ENCODE measurements around the gene UBE2J2.

Gene UBE2J2

GRCh38 chr1:1296070-1297061, 22.7 kb upstream of the UBE2J2 start:
- no peak for DNase-seq (ENCODE audit: low read depth in 3 of 3)

DNA sequence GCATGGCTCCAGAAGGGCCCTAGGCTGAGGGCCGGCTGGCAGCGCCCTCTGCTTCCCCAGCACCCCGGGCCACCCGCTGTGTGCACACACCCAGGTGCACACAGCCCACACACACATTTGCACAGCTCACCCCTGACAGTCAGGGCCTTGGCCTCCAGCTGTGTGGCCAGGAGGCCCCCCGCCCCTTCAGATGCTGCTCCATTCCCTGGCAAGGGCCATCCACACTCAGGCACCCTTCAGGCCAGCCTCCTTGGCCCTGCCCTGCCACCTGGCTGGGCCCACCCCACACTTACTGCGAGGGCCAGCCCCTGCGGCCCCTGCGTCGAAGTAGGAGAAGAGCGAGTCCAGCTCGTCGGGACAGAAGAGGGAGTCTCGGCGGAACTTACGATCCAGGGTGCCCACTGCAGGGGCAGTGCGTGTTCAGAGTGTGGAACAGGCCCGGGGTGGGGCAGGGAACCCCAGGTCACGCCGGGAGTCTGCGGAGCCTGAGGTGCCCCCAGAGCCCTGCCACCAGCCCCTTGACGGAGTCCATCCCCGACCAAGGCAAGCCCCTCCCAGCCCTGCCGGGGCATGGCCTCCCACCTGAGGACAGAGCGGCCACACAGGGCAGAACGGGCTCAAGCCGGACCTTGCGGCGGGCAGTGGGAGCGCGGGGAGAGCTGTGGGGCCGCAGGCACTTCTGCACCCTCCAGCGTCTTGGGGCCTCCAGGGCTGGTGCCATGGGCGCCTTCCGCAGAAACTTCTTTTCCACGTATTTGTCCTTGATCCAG, 21.7 kb upstream of the UBE2J2 start:
- DNase-seq (ENCODE audit: low read depth in 3 of 3), result no peak

DNA sequence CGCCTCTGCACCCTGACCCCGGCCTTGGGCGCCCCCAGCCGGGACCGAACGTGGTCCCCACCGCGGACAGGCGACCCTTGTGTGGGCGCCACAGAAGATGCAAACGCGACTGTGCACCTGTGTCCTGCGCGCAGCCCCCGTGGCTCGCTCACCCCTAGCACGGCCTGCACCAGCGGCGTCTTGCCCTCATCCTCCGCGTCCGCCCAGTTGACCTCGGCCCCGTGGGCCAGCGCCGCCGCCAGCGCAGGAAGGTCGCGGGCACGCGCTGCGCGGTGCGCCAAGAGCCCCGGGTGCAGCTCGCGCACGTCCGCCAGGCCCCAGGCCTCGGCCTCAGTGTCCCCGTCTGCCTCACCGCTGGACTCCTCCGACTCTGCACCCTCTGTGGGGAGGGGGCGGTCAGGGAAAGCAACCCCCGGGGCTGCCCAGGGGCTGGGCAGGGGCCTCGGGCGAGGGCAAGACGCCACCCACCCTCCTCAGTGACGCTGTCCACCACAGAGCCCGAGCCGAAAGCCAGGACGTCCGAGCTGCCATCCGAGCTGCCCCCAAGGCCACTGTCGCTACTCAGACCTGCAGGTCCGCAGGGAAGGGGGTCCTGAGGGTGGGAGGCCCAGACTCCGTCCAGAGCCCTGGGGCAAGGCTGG, 20.7 kb upstream of the UBE2J2 start:
- no peak for DNase-seq (ENCODE audit: low read depth in 3 of 3)

GRCh38 chr1:1293263-1294249, 19.9 kb upstream of the UBE2J2 start:
- no peak for DNase-seq (ENCODE audit: low read depth in 3 of 3)

DNA sequence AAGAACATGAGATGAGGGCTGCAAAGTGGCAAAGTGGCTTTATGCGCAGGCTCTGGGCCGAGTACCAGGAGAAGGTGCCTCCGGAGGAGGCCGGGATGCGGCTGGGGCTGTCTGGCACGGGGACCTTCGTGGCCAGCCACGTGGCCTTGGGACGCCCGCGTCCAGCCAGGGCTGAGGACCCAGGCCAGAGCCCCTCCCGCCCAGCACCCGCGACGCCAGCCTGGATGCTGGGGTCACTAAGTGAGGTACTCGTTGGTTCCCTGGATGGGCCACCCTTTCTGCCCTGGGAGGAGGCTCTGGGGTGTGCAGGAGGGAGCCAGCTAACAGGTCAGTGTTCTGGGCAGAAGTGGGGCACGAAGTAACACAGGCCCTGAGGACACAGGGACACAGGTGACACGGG, 19.2 kb upstream of the UBE2J2 start:
- DNase-seq (ENCODE audit: low read depth in 3 of 3), result no peak

DNA sequence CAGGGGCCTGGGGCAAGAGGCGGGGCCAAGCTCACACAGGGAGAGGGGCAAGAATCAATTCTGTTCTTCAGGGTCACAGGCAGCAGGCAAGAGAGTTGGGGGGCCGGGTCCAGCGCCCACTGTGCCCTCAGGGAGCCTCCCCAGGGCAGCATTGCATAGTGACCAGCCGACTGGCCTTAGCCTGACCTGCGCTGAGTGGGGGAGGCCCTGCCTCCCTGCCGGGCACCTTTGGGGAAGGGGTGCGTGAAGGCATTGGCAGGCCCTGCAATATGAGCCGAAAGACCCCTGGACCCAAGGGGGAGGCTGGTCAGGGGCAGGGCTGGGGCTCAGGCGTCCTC, 18.8 kb upstream of the UBE2J2 start:
- no peak for DNase-seq (ENCODE audit: low read depth in 3 of 3)

DNA sequence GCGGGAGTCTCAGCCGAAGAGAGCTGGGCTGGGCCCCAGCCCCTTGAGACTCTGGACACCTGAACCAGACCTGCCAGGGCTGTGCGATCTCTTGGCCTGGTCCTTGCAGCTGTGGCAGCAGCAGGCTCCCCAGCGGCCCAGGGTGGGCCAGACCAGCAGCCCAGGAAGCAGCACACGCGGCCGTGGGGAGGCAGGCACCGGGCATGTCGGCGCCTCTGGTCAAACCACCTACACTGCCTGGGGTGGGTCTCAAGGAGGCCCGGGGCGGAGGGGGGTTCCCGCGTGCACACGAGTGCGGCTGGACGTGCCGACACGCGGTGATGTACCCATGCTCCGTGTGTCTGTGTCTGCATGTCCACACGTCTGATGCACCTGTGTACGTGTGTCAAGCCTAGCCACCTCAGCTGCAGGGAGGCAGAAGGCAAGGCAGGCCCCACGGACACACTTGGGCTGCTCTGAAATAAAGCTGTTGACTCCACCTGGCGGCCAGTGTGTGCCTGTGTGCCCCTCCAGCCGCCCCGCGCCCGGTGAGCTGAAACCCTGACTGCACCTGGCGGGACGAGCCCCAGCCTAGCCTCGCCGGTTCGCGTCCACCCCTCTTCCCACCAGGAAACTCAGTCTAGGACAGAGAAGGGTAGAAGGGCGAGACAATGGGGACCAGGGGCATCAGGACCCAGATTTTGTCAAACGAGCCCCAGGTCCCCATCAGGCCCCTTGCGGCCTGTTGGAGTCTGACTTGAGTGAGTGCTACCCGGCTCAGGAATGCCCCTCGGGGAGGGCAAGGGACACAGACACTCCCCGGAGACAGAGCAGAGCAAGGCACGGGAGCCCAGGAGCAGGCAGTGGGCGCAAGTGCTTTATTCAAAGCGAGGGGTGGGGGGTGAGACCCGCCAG, 18.1 kb upstream of the UBE2J2 start:
- peak; percentile 45 to 52 (median 51) for DNase-seq (ENCODE audit: low read depth in 3 of 3)

DNA sequence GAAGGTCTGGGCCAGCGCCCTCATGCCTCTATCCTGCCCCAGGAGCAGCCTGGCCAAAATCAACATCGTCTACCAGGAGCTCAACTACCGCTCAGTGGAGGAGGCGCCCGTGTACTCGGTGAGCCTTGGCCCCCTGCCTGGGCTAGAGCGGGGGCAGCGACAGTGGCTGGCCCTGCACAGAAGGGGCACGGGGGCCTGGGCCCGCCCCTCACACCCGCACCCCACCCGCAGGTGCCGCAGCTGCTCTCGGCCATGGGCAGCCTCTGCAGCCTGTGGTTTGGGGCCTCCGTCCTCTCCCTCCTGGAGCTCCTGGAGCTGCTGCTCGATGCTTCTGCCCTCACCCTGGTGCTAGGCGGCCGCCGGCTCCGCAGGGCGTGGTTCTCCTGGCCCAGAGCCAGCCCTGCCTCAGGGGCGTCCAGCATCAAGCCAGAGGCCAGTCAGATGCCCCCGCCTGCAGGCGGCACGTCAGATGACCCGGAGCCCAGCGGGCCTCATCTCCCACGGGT, 17.4 kb upstream of the UBE2J2 start:
- no peak for DNase-seq (ENCODE audit: low read depth in 3 of 3)

DNA sequence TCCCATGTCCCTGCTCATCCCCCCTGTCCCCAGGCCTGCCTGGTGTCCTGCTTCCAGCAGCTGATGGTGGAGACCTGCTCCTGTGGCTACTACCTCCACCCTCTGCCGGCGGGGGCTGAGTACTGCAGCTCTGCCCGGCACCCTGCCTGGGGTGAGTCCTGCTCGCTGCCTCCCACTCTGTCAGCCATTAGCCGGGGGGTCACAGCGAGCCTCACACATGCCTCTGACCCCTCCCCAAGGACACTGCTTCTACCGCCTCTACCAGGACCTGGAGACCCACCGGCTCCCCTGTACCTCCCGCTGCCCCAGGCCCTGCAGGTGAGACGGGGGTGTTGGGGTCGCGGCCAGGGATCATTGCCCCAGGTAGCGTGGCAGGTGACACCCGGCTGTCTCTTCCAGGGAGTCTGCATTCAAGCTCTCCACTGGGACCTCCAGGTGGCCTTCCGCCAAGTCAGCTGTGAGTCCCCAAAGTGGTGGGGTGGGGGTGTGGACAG, 16.6 kb upstream of the UBE2J2 start:
- DNase-seq (ENCODE audit: low read depth in 3 of 3), result peak; percentile 46 to 50 (median 48)

DNA sequence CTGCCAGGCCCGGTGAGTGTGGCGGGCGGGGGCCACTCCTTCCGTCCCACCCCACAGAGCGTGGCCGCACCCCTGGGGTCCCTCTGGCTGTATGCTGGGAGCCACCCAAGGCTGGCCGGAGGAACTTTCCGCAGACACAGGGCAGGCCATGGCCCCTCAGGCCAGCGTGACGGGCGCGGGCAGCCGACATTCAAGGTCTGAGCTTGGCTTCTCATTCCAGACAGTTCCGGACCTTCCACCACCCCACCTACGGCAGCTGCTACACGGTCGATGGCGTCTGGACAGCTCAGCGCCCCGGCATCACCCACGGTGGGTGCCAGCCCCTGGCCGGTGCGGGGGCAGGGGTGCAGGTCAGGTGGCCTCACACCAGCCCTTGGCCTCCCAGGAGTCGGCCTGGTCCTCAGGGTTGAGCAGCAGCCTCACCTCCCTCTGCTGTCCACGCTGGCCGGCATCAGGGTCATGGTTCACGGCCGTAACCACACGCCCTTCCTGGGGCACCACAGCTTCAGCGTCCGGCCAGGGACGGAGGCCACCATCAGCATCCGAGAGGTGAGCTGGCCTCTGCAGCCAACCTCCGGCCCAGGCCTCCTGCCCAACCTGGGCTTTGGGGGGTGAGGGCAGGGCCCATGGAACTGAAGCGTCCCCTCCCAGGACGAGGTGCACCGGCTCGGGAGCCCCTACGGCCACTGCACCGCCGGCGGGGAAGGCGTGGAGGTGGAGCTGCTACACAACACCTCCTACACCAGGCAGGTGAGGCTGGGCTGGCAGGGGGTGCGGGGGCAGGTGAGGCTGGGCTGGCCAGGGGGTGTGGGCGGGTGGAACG, 13.8 kb upstream of the UBE2J2 start:
- no peak for DNase-seq (ENCODE audit: low read depth in 3 of 3)

DNA sequence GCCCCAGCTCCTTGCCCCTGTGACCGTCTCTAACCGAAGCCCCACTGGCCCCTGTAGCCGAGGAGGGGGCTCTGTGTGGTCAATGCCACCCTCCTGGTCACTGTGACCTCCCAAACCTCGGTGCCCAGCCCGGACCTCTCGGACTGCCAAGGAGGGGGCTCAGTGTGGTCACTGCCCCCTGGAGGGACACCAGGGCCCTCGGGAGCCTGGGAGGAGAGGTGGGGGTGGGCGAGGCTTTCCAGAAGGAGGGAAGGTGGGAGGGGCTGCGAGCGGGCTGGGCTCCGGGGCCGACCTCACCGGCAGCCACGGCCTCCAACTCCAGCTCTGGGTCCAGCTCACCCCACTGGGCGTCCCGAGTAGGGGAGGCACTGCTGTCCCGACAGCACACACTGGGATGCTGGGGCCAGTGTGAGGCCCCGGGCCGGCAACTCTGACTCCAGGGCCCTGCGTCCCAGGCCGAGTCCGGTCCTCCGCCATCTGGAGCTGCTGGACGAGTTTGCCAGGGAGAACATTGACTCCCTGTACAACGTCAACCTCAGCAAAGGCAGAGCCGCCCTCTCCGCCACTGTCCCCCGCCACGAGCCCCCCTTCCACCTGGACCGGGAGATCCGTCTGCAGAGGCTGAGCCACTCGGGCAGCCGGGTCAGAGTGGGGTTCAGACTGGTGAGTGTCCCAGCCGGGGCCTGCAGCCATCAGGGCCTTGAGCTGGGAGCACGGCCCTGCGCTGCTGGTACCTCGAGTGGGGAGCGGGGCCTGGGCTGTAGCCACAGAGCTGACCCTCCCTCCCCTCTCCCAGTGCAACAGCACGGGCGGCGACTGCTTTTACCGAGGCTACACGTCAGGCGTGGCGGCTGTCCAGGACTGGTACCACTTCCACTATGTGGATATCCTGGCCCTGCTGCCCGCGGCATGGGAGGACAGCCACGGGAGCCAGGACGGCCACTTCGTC, 12.9 kb upstream of the UBE2J2 start:
- no peak for DNase-seq (ENCODE audit: low read depth in 3 of 3)

DNA sequence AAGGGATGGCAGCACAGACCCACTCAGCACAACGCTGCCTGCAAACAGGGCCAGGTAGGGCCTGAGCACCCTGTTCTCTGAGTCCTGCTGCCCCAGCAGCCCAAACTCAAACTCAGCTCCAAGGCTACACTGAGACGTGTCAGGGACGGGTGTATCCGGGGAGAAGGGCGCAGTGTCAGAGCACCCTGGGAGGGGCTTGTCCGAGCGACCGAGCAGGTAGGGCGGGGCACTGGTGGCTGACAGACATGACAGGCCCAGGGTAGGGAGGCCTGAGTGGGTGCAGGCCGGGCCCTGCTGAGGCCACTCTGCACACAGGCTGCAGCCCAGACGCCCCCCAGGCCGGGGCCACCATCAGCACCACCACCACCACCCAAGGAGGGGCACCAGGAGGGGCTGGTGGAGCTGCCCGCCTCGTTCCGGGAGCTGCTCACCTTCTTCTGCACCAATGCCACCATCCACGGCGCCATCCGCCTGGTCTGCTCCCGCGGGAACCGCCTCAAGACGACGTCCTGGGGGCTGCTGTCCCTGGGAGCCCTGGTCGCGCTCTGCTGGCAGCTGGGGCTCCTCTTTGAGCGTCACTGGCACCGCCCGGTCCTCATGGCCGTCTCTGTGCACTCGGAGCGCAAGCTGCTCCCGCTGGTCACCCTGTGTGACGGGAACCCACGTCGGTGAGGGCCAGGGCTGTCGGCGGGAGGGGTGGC, 12.1 kb upstream of the UBE2J2 start:
- DNase-seq (ENCODE audit: low read depth in 3 of 3), result no peak

DNA sequence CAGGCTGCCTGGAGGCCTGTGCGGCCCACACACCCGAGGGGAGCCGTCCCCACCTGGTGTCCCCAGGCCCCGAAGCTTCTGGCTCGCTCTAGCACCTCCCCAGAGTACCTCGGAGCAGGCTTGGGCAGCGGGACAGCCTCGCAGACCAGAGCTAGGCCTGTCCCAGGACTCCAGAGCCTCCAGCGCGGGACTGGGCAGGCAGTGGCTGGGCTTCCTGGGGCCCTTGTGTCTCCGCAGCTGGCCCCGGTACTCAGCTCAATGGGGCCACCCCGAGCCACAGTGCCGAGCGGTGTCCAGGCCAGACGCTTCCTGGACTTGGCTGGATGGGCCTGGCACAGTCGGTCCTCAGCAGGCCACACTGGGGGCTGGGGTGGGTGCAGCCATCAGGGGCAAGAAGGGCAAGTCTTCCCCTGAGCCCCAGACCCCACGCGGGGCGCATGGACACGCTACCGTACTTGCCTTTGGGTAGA, 11.5 kb upstream of the UBE2J2 start:
- no peak for DNase-seq (ENCODE audit: low read depth in 3 of 3)

DNA sequence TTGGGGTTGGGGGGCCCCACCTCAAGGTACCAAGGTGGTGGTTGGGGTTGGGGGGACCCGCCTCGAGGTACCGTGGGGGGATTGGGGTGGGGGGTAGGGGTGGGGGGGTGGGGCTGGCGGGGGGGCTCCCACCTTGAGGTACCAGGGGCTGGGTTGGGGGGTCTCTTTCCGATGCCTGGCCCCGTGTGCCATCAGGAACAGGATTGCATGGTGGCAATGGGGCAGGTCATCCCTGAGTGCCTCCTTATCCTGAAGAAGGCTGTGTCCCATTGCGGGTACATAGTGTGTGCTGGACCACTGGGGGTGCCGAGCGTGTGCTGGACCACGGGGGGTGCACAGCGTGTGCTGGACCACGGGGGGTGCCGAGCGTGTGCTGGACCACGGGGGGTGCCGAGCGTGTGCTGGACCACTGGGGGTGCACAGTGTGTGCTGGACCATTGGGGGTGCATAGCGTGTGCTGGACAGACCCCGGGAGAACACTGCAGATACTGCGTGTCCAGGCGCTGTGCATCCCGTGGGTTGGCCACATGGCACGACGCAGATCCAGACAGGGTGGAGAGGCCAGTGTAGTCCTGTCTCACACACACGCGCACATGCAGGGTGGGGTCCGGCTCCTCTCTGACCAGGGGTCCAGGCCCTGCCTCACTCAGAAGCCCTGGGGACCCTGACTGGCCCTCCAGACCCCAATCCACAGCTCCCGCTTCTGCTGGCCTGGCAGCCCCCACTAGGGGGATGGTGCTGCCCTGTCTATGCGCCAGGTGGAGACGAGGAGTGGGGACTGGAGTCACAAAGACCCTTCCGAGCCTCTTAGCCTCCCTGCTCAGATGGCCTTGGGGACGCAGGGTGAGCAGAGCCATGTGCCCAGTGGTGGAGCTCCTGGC, 10.8 kb upstream of the UBE2J2 start:
- no peak for DNase-seq (ENCODE audit: low read depth in 3 of 3)

DNA sequence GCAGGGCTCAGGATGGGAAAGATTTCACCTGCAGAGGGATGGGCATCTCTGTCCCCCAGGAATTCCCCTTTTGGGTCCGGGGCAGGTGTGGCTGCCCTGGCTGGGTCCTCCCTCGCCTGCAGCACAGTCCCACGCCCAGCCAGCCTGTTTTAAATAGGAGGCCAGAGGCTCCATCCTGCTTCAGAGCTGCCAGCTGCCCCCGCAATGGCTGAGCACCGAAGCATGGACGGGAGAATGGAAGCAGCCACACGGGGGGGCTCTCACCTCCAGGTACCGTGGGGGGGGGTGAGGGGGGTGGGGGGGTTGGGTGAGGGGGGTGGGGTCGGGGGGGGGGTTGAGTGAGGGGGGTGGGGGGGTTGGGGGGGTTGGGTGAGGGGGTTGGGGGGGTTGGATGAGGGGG, 10.2 kb upstream of the UBE2J2 start:
- DNase-seq (ENCODE audit: low read depth in 3 of 3), result no peak

- DNase-seq (ENCODE audit: low read depth in 3 of 3), result no peak
Observed at GRCh38 chr1:1282998-1283397, 9.3 kb upstream of the UBE2J2 start.
